Dermis blood vessel endothelial cell (primary cell): ENCODE results near the gene YEATS2. TPM values are rescaled to one million over a fixed set of nuclear protein-coding genes. Genes with fewer than 3 reads are reported as not detected.

Experiments used
- DNase-seq: peaks from one replicate; pipeline ENCODE4 v3.0.0; 2010
- total RNA-seq: library from RNA; depleted of rRNA; stranded (reverse); fragments of >200 nt; gene quantifications from 2 replicates; pipeline ENCODE4 v1.2.3, GENCODE V29; 2014

Gene YEATS2
- total RNA-seq, 1 donor from 2014 or later: 40.8 TPM

GRCh38 chr3:183839751-183840150 is 142.2 kb downstream of the YEATS2 start:
- DNase-seq: no peak

GRCh38 chr3:183844606-183845005 is 147.0 kb downstream of the YEATS2 start:
- peak; percentile 68 for DNase-seq

- DNase-seq: no peak
Observed at GRCh38 chr3:183845090-183845489, 147.5 kb downstream of the YEATS2 start.

- DNase-seq: no peak
Observed at GRCh38 chr3:183845608-183846288, 148.2 kb downstream of the YEATS2 start.

GRCh38 chr3:183854318-183855035 is 156.9 kb downstream of the YEATS2 start:
- DNase-seq: no peak

- DNase-seq: no peak
Observed at GRCh38 chr3:183857863-183858262, 160.3 kb downstream of the YEATS2 start.

Other genes with a start within 250 kb of the YEATS2 start
- gene KLHL6, start 142.1 kb upstream of the YEATS2 start, total RNA-seq: 5.1 and 8.2 TPM in 2 replicates
- 102 and 139 TPM in 2 replicates for gene KLHL24, start 62.2 kb upstream of the YEATS2 start, total RNA-seq
- gene MAP6D1, start 127.8 kb downstream of the YEATS2 start, total RNA-seq: 2.6 and 3.0 TPM in 2 replicates
- 29.6 and 32.0 TPM in 2 replicates for gene PARL, start 187.1 kb downstream of the YEATS2 start, total RNA-seq